OCI-LY1 (cell line): ENCODE measurements around the gene MSANTD3.

Experiments
- H2AFZ ChIP-seq: fragments of 200-600 bp; sonication (generic), shearing (Covaris generic); 2 replicates; pipeline ENCODE4 v1.6.0; 2014; ENCODE audit warnings: antibody characterized with exemption, mild to moderate bottlenecking, low read length
- H3F3A ChIP-seq: fragments of 200-600 bp; sonication (generic), shearing (Covaris generic); 2 replicates; pipeline ENCODE4 v1.6.0; 2014; ENCODE audit warnings: mild to moderate bottlenecking, antibody characterized with exemption, low read length, moderate library complexity; ENCODE audit not compliant: insufficient read depth
- H3K27ac ChIP-seq: fragments of 200-600 bp; sonication (generic); 2 replicates; pipeline ENCODE4 v1.5.1; 2014; ENCODE audit warnings: low read length, mixed run types, mild to moderate bottlenecking, low read depth; ENCODE audit not compliant: poor library complexity, severe bottlenecking
- H3K27me3 ChIP-seq: fragments of 200-600 bp; sonication (generic); 2 replicates; pipeline ENCODE4 v1.6.0; 2014; ENCODE audit warnings: antibody characterized with exemption, mild to moderate bottlenecking, low read length, moderate library complexity; ENCODE audit not compliant: insufficient read depth
- H3K36me3 ChIP-seq: fragments of 200-600 bp; sonication (generic); 2 replicates; pipeline ENCODE4 v1.6.1; 2014; ENCODE audit warnings: mild to moderate bottlenecking, antibody characterized with exemption, low read length, moderate library complexity, mixed read lengths; ENCODE audit not compliant: insufficient read depth
- H3K4me1 ChIP-seq: fragments of 200-600 bp; sonication (generic); 2 replicates; pipeline ENCODE4 v1.5.1; 2014; ENCODE audit warnings: mild to moderate bottlenecking, low read length, moderate library complexity; ENCODE audit not compliant: insufficient read depth, severe bottlenecking
- H3K4me2 ChIP-seq: fragments of 200-600 bp; sonication (generic), shearing (Covaris generic); 2 replicates; pipeline ENCODE4 v1.6.1; 2014; ENCODE audit warnings: low read length
- H3K4me3 ChIP-seq: fragments of 200-600 bp; sonication (generic); 2 replicates; pipeline ENCODE4 v1.5.1; 2014; ENCODE audit warnings: low read length, low read depth, mild to moderate bottlenecking, mixed read lengths; ENCODE audit not compliant: poor library complexity, severe bottlenecking
- H3K79me2 ChIP-seq: fragments of 200-600 bp; shearing (Covaris generic); 2 replicates; pipeline ENCODE4 v1.6.1; 2016; ENCODE audit warnings: mixed run types, low read length, mixed read lengths; ENCODE audit not compliant: insufficient read depth
- H3K9ac ChIP-seq: fragments of 200-600 bp; sonication (generic), shearing (Covaris generic); 2 replicates; pipeline ENCODE4 v1.6.1; 2014; ENCODE audit warnings: mild to moderate bottlenecking, low read length, mixed read lengths
- H3K9me2 ChIP-seq: fragments of 200-600 bp; sonication (generic), shearing (Covaris generic); 2 replicates; pipeline ENCODE4 v1.6.1; 2014; ENCODE audit warnings: low read depth, mild to moderate bottlenecking, low read length, mixed read lengths
- H3K9me3 ChIP-seq: fragments of 200-600 bp; shearing (Covaris generic); 2 replicates; pipeline ENCODE4 v1.6.1; 2014; ENCODE audit warnings: low read length, mixed read lengths
- H4K20me1 ChIP-seq: fragments of 200-600 bp; sonication (generic), shearing (Covaris generic); 2 replicates; pipeline ENCODE4 v1.6.0; 2016; ENCODE audit warnings: mild to moderate bottlenecking, low read length; ENCODE audit not compliant: insufficient read depth
- CTCF ChIP-seq: fragments of 200-600 bp; sonication (generic), shearing (Covaris generic); IDR thresholded peaks from 2 replicates; pipeline ENCODE4 v1.5.1; 2017; ENCODE audit warnings: mild to moderate bottlenecking, antibody characterized with exemption, low read length, moderate library complexity, mixed read lengths
- EZH2 ChIP-seq: fragments of 200-600 bp; sonication (generic), shearing (Covaris generic); IDR thresholded peaks from 2 replicates; pipeline ENCODE4 v1.8.0; 2017; ENCODE audit warnings: borderline replicate concordance, mixed run types, mild to moderate bottlenecking, antibody characterized with exemption, low read length, moderate library complexity, mixed read lengths

Gene MSANTD3

DNA sequence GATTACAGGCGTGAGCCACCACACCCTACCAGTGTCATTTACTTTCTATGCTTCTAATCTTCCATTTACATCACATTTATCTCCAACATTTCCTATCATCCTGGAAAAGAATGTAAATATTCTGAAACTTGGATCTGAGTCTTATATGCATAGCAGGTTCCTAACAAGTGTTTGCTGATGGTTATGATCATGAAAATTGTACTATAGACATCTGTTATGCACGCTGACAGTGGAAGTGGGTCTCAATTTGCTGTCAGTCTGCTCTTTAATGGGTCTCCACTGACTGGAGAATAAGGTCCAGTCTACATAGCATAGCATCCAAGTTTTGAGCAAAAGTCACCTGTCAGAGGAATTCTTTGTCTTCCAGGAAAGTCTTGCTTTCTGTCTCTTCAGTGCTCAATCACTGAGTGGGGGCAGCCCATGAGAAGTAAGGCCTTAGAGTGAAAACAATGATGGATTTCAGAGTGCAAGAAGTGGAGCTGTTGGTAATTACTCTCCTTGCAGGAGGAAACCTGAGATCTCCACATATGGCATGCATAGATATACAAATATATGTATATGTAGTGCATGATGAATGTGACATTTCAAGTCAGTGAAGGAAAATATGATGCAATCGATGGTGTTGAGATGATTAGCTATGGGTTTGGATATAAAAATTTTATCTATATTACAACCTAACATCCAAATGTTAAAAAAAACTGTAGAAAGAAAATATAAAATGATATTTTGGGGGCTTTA lies 29.2 kb upstream of the MSANTD3 start:
- Histone ChIP-seq H3K4me2 (no peak overlapping the region), H3F3A (no peaks in the 10 kb centered on the region), H3K9ac (no peak overlapping the region), H4K20me1 (no peaks in the 10 kb centered on the region), H3K9me3 (no peaks in the 10 kb centered on the region), H3K36me3 (no peaks in the 10 kb centered on the region), H3K27ac (no peak overlapping the region), H3K27me3 (no peaks in the 10 kb centered on the region), H2AFZ (no peak overlapping the region), H3K4me1 (no peaks in the 10 kb centered on the region), H3K4me3 (no peak overlapping the region), H3K9me2 (no peaks in the 10 kb centered on the region), H3K79me2 (no peaks in the 10 kb centered on the region)
- TF ChIP-seq EZH2 = no peak
- TF ChIP-seq CTCF = no peak

- H3K4me2 ChIP-seq = no peak overlapping the region
- no peaks in the 10 kb centered on the region for H3K9me3 ChIP-seq
- H3K36me3 ChIP-seq = no peaks in the 10 kb centered on the region
- H3K79me2 ChIP-seq = no peaks in the 10 kb centered on the region
- no peak overlapping the region for H3K4me3 ChIP-seq
- H3K27me3 ChIP-seq = no peaks in the 10 kb centered on the region; the same call in 1 of the 2 replicates
- H3K9ac ChIP-seq = no peak overlapping the region
- H2AFZ ChIP-seq = no peak overlapping the region
- H3K4me1 ChIP-seq = no peaks in the 10 kb centered on the region
- no peaks in the 10 kb centered on the region for H3F3A ChIP-seq
- H3K9me2 ChIP-seq = no peaks in the 10 kb centered on the region
- TF ChIP-seq CTCF (no peak), EZH2 (no peak)
- no peaks in the 10 kb centered on the region for H4K20me1 ChIP-seq
- no peak overlapping the region for H3K27ac ChIP-seq
These were observed 25.9 kb upstream of the MSANTD3 start for GRCh38 chr9:100401042-100401441.

DNA sequence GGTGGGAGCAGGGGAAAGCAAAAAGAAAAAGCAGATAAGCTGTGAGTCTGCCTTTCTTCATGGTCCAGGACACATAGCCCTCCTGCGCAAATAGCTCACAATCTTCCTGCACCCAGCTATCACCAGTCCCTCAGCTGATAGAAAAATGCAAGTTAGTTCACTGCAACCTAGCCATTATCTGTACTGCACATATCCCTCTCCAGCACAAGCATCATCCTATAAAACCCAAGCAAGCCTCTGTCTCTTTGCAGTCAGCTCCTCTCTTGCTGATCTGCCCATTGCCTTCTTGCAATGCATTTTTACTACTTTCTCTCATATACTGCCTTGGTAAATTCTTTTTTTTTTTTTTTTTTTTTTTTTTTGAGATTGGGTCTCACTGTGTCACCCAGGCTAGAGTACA lies 20.0 kb upstream of the MSANTD3 start:
- Histone ChIP-seq H4K20me1 (no peaks in the 10 kb centered on the region), H3K4me1 (peaks cover 8% of the 10 kb centered on the region), H3F3A (no peaks in the 10 kb centered on the region), H3K27ac (no peak overlapping the region), H3K4me3 (no peak overlapping the region), H3K4me2 (no peak overlapping the region), H3K79me2 (no peaks in the 10 kb centered on the region), H2AFZ (no peak overlapping the region), H3K27me3 (no peaks in the 10 kb centered on the region; the same call in 1 of the 2 replicates), H3K9me2 (no peaks in the 10 kb centered on the region), H3K36me3 (no peaks in the 10 kb centered on the region), H3K9me3 (no peaks in the 10 kb centered on the region), H3K9ac (no peak overlapping the region)
- no peak for TF ChIP-seq EZH2
- no peak for TF ChIP-seq CTCF
